ENCODE results near the gene FAM222B.

GRCh38 chr17:28737770-28738679 is 104.6 kb downstream of the FAM222B start:
- TF ChIP-seq CTCF (IDR thresholded peaks at IDR 0.05) = no peak
- no peak for TF ChIP-seq POLR2A (IDR thresholded peaks at IDR 0.05)
